OCI-LY7 (cell line): ENCODE data around the gene NDUFB10. TPM values are rescaled to one million over a fixed set of nuclear protein-coding genes. Genes with fewer than 3 reads are reported as not detected.

Source experiments
- BruUV-seq: library from RNA; stranded (reverse); fragments of 400-500 nt; replicated peaks from 2 replicates; lab custom pipeline; 2021; lab: Mats Ljungman, UMichigan
- CTCF ChIA-PET: fragments of 300-600 bp; sonication (Branson Sonifier 250); formaldehyde crosslinking; loops from one replicate; lab custom pipeline; 2022; ENCODE audit warnings: antibody characterized with exemption; ENCODE audit not compliant: unreplicated experiment; lab: Charles Lee
- POLR2A ChIA-PET: fragments of 300-600 bp; sonication (Branson Sonifier 250); formaldehyde crosslinking; loops from one replicate; lab custom pipeline; 2022; ENCODE audit warnings: antibody characterized with exemption; lab: Charles Lee
- DNase-seq: peaks from one replicate; pipeline ENCODE4 v3.0.0-alpha.2; 2015; ENCODE audit warnings: low spot score
- H2AFZ ChIP-seq: fragments of 200-600 bp; sonication (generic), shearing (Covaris generic); 2 replicates; pipeline ENCODE4 v1.6.1; 2014; ENCODE audit warnings: mild to moderate bottlenecking, antibody characterized with exemption, low read length, moderate library complexity
- H3K27ac ChIP-seq: fragments of 200-600 bp; sonication (generic); 2 replicates; pipeline ENCODE4 v1.5.1; 2014; ENCODE audit warnings: mixed run types, low read depth, mild to moderate bottlenecking, moderate library complexity, low read length, inconsistent platforms; ENCODE audit not compliant: poor library complexity, severe bottlenecking
- H3K36me3 ChIP-seq: fragments of 200-600 bp; sonication (generic); 2 replicates; pipeline ENCODE4 v1.6.1; 2014; ENCODE audit warnings: mild to moderate bottlenecking, antibody characterized with exemption, low read length, moderate library complexity, mixed read lengths; ENCODE audit not compliant: insufficient read depth
- H3K4me1 ChIP-seq: fragments of 200-600 bp; sonication (generic); 2 replicates; pipeline ENCODE4 v1.5.1; 2014; ENCODE audit warnings: mild to moderate bottlenecking, low read length; ENCODE audit not compliant: insufficient read depth, poor library complexity, severe bottlenecking
- H3K4me2 ChIP-seq: fragments of 200-600 bp; sonication (generic); 2 replicates; pipeline ENCODE4 v1.6.1; 2014; ENCODE audit warnings: mild to moderate bottlenecking, low read length
- H3K4me3 ChIP-seq: fragments of 200-600 bp; sonication (generic); 2 replicates; pipeline ENCODE4 v1.5.1; 2014; ENCODE audit warnings: mild to moderate bottlenecking, low read depth, low read length; ENCODE audit not compliant: poor library complexity, severe bottlenecking
- H3K79me2 ChIP-seq: fragments of 200-600 bp; sonication (generic); 2 replicates; pipeline ENCODE4 v1.6.1; 2016; ENCODE audit warnings: low read depth, mild to moderate bottlenecking, low read length, moderate library complexity, mixed read lengths; ENCODE audit not compliant: insufficient read depth
- H3K9me2 ChIP-seq: fragments of 200-600 bp; sonication (generic); 2 replicates; pipeline ENCODE4 v1.6.1; 2016; ENCODE audit warnings: mild to moderate bottlenecking, low read length, mixed read lengths; ENCODE audit not compliant: insufficient read depth
- H3K9me3 ChIP-seq: fragments of 200-600 bp; sonication (generic); 2 replicates; pipeline ENCODE4 v1.6.1; 2014; ENCODE audit warnings: mild to moderate bottlenecking, mixed run types, low read length, mixed read lengths
- H4K20me1 ChIP-seq: fragments of 200-600 bp; sonication (generic); 2 replicates; pipeline ENCODE4 v1.6.1; 2014; ENCODE audit warnings: mild to moderate bottlenecking, antibody characterized with exemption, low read length, moderate library complexity, mixed read lengths; ENCODE audit not compliant: insufficient read depth
- EZH2phosphoT487 ChIP-seq: fragments of 200-600 bp; sonication (generic); IDR thresholded peaks from 2 replicates; pipeline ENCODE4 v1.6.1; 2018; ENCODE audit warnings: low read depth, borderline replicate concordance, mild to moderate bottlenecking, mixed run types, antibody characterized with exemption, low read length, moderate library complexity, mixed read lengths
- intact Hi-C: fragments of 100-400 bp; cut with micrococcal nuclease; formaldehyde crosslinking; loops from one replicate; pipeline ENCODE4 v1.10.0; 2022; ENCODE audit not compliant: unreplicated experiment
- total RNA-seq, 2 experiments: library from RNA; depleted of rRNA in 1 of 2; stranded (reverse); fragments of >200 nt in 1 of 2; shearing (Covaris generic) in 1 of 2; gene quantifications; 2 replicates each; pipeline ENCODE4 v1.2.3, GENCODE V29; 2014 to 2022
- TF ChIP-seq, protein P1 (sequence below): fragments of 200-600 bp; sonication (generic); conservative IDR thresholded peaks from 2 replicates; pipeline ENCODE4 v1.5.1; 2014; ENCODE audit warnings: mild to moderate bottlenecking, antibody characterized with exemption, low read length, moderate library complexity, mixed read lengths

Gene NDUFB10
- total RNA-seq, 2 experiments from 2014 or later: 201 to 240 TPM

DNA sequence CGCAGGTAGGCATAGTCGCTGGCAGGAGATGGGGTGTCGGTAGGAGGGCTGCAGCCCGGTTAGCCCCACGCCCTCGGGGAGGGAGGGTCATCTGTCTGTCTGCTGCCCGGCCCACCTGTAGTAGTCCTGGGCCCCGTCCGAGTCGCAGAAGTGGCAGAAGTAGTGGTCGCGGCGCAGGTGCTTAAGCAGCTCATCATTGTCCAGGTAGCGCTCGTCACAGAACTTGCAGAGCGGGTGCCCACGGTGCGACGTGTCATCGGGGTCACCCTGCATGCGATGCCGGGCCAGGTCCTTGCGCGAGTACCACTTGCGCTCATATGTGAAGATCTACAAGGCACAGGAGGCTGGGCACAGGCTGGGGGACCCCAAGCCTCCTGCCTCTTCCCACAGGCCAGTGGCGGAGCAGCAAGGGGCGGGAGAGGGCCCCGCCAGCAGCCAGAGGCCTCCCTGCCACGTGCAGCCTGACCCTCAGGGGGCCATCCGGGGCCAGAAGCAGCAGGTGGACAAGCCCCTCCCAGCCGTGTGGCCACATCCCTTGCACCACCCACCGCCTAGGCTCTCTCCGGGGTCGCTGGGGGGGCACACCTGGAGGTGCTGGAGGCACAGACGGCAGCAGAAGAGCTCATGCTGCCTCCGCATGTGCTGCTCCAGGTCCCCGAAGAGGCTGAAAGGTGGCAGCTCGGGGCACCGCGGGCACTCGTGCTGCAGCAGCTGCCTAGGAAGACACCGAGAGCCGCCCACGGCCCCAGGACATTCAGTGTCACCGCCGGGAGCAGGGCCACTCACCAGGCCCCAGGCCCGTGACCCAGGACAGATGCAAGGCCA is 43.3 kb downstream of the NDUFB10 start:
- peaks cover 14% of the 10 kb centered on the region for H3K79me2 ChIP-seq
- no peaks in the 10 kb centered on the region for H3K9me2 ChIP-seq
- TF ChIP-seq, protein P1, sequence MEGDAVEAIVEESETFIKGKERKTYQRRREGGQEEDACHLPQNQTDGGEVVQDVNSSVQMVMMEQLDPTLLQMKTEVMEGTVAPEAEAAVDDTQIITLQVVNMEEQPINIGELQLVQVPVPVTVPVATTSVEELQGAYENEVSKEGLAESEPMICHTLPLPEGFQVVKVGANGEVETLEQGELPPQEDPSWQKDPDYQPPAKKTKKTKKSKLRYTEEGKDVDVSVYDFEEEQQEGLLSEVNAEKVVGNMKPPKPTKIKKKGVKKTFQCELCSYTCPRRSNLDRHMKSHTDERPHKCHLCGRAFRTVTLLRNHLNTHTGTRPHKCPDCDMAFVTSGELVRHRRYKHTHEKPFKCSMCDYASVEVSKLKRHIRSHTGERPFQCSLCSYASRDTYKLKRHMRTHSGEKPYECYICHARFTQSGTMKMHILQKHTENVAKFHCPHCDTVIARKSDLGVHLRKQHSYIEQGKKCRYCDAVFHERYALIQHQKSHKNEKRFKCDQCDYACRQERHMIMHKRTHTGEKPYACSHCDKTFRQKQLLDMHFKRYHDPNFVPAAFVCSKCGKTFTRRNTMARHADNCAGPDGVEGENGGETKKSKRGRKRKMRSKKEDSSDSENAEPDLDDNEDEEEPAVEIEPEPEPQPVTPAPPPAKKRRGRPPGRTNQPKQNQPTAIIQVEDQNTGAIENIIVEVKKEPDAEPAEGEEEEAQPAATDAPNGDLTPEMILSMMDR: no peak
- no peak for TF ChIP-seq EZH2phosphoT487
- ChIA-PET POLR2A (interaction anchor here (0.5 kb wide), 1 partner anchor 8 kb away, joined by 6 read pairs; no protein-coding TSS in a partner anchor), CTCF (no interaction called here)
- H2AFZ ChIP-seq: no peak overlapping the region
- H3K36me3 ChIP-seq: peaks cover 71% of the 10 kb centered on the region
- H3K27ac ChIP-seq: no peak overlapping the region
- peaks cover 3% of the 10 kb centered on the region; the same call in 1 of the 2 replicates for H4K20me1 ChIP-seq
- peaks cover 17% of the 10 kb centered on the region for H3K4me1 ChIP-seq
- no TSS peak for BruUV-seq
- no peak overlapping the region for H3K4me3 ChIP-seq
- H3K4me2 ChIP-seq: no peak overlapping the region
- intact Hi-C loops: no loop called here
- DNase-seq: no peak
- H3K9me3 ChIP-seq: no peaks in the 10 kb centered on the region

DNA sequence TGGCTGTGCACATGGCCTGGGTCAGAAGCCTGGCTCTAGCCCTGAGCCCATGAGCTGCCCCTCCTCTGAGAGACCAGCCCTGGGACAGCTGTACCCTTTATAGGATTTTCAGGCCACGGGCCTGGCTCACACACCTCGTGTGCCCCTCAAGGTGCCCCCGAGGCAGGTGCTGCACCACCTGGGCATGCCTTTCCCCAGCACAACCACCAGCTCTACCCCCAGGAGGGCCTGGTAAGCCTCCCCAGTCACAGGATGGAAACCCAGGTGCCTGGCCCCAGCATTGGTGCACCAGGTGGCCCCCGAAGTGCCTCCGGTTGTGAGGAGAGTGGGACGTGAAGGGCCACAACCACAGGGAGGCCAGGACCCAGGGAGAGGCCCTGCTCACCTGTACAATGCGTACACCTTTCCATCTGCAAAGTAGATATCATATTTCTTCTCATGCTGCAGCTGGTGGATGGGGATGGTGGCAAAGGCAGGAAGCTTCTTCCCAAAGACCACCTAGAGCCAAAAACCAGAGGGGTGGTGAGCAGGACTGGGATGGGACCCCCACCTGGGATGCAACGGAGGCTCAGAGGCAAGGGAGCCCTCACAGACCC is 44.0 kb downstream of the NDUFB10 start:
- intact Hi-C loops: no loop called here
- peaks cover 21% of the 10 kb centered on the region for H3K79me2 ChIP-seq
- H3K4me1 ChIP-seq: peaks cover 24% of the 10 kb centered on the region
- DNase-seq: no peak
- no peak overlapping the region for H3K27ac ChIP-seq
- no peak overlapping the region for H3K4me3 ChIP-seq
- H3K9me3 ChIP-seq: no peaks in the 10 kb centered on the region
- H3K4me2 ChIP-seq: no peak overlapping the region
- peaks cover 5% of the 10 kb centered on the region; the same call in 1 of the 2 replicates for H4K20me1 ChIP-seq
- POLR2A ChIA-PET: interaction anchor here (0.5 kb wide), 1 partner anchor 8 kb away, joined by 6 read pairs; no protein-coding TSS in a partner anchor
- no peak for TF ChIP-seq EZH2phosphoT487
- TF ChIP-seq, protein P1: no peak
- peaks cover 69% of the 10 kb centered on the region for H3K36me3 ChIP-seq
- no peak overlapping the region for H2AFZ ChIP-seq
- CTCF ChIA-PET: no interaction called here
- H3K9me2 ChIP-seq: no peaks in the 10 kb centered on the region
- BruUV-seq: no TSS peak
